PFSK-1 (cell line): ENCODE data around the gene HOXC11.

Experiments used
- POLR2AphosphoS5 ChIP-seq: IDR thresholded peaks from 2 replicates; pipeline ENCODE4 v1.6.1; 2012; ENCODE audit warnings: low read depth, mild to moderate bottlenecking, control low read depth, low read length, moderate library complexity
- TAF1 ChIP-seq: IDR thresholded peaks from 2 replicates; pipeline ENCODE4 v1.6.1; 2012; ENCODE audit warnings: low read length, control low read depth, borderline replicate concordance; ENCODE audit not compliant: insufficient read depth

DNA sequence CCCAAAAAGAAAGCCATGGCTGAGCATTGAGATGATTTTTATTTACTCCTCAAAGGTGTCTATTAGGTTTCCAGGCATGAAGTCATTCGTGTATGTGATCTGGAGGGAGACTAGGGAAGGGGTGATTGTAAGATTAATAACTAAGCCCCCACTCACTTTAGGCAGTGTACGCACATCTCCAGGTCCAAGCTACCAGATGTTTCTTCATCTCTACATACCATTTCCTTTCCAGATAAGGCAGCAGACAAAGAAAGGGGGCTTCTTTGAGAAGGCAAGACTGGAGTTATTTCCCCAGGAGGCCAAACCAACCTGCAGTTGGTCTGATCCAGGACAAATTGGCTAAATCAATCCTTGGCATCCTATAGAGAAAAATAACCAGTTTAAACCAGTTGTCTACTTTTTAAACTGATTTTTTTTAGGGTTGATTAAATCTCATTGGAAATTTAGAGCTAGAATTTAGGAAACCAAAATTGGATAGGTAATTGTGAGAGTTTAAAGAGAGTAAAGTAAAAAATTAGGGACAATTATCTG lies 30.4 kb upstream of the HOXC11 start:
- TF ChIP-seq TAF1 (no peak), POLR2AphosphoS5 (no peak)
